ENCODE data around the gene CSGALNACT2.

CSGALNACT2 gene

GRCh38 chr10:43221419-43222209 is 83.4 kb downstream of the CSGALNACT2 start:
- DNase-seq (ENCODE audit: low read depth): no peak
- H3K4me3 ChIP-seq (ENCODE audit: low read length): no peak overlapping the region
- TF ChIP-seq CTCF (conservative IDR thresholded peaks at IDR 0.05; ENCODE audit: low read depth, low read length): peak; percentile 22

- no peak for TF ChIP-seq CTCF (conservative IDR thresholded peaks at IDR 0.05; ENCODE audit: low read depth, low read length)
- no peak overlapping the region for H3K4me3 ChIP-seq (ENCODE audit: low read length)
- no peak for DNase-seq (ENCODE audit: low read depth)
These were observed 84.0 kb downstream of the CSGALNACT2 start for GRCh38 chr10:43222210-43222720.

- no peak overlapping the region for H3K4me3 ChIP-seq (ENCODE audit: low read length)
These were observed 84.8 kb downstream of the CSGALNACT2 start for GRCh38 chr10:43223056-43223455.

GRCh38 chr10:43224321-43224720 is 86.1 kb downstream of the CSGALNACT2 start:
- no peak for DNase-seq (ENCODE audit: low read depth)
- TF ChIP-seq CTCF (conservative IDR thresholded peaks at IDR 0.05; ENCODE audit: low read depth, low read length): no peak
- no peak overlapping the region for H3K4me3 ChIP-seq (ENCODE audit: low read length)

More at GRCh38 chr10:43223056-43223455, 84.8 kb downstream of the CSGALNACT2 start:
- DNase-seq (ENCODE audit: low read depth): no peak
- TF ChIP-seq CTCF (conservative IDR thresholded peaks at IDR 0.05; ENCODE audit: low read depth, low read length): no peak

- DNase-seq (ENCODE audit: low read depth): no peak
- no peak for TF ChIP-seq CTCF (conservative IDR thresholded peaks at IDR 0.05; ENCODE audit: low read depth, low read length)
- no peak overlapping the region for H3K4me3 ChIP-seq (ENCODE audit: low read length)
These were observed 87.0 kb downstream of the CSGALNACT2 start for GRCh38 chr10:43225004-43225786.

GRCh38 chr10:43225787-43226153 is 87.5 kb downstream of the CSGALNACT2 start:
- no peak for TF ChIP-seq CTCF (conservative IDR thresholded peaks at IDR 0.05; ENCODE audit: low read depth, low read length)
- no peak overlapping the region for H3K4me3 ChIP-seq (ENCODE audit: low read length)
- no peak for DNase-seq (ENCODE audit: low read depth)

Data from retinal pigment epithelial cell (primary cell).